Sigmoid colon (tissue), 3 donors: ENCODE measurements around the gene SMARCC1.

ENCODE experiments used
- POLR2A ChIP-seq, 2 donors: fragments of 450-650 bp; IDR thresholded peaks; one replicate each; pipeline ENCODE4 v1.6.1; 2016; ENCODE audit warnings: antibody characterized with exemption in 2 of 2, mild to moderate bottlenecking in 2 of 2, moderate library complexity in 2 of 2
- TF ChIP-seq, protein P1 (sequence below), 4 experiments: fragments of 450-650 bp in 3 of 4; fragments of 200-600 bp in 1 of 4; IDR thresholded peaks; one replicate each; pipeline ENCODE4 v1.5.1; 2016 to 2019; ENCODE audit warnings: antibody characterized with exemption in 4 of 4, mild to moderate bottlenecking in 3 of 4, moderate library complexity in 2 of 4

DNA sequence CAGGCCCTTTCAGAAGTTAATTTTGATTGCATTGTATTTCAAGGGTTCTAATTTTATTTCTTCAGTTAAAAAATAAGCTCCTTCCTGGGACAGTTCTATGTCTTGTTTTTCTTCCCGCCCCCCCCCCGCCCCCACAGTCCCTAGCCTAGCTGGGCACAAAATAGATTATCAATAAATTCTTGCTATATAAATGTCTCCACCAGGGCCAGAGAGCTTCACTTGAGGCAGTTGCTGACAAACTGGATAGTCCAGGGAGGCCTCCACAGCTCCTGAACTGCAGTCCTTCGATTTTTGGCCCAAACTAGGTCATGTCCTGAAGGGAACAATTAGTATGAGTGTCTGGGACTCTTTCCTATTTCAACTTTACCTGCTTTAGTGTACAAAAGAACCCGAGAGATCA lies 193.1 kb downstream of the SMARCC1 start:
- TF ChIP-seq, protein P1, sequence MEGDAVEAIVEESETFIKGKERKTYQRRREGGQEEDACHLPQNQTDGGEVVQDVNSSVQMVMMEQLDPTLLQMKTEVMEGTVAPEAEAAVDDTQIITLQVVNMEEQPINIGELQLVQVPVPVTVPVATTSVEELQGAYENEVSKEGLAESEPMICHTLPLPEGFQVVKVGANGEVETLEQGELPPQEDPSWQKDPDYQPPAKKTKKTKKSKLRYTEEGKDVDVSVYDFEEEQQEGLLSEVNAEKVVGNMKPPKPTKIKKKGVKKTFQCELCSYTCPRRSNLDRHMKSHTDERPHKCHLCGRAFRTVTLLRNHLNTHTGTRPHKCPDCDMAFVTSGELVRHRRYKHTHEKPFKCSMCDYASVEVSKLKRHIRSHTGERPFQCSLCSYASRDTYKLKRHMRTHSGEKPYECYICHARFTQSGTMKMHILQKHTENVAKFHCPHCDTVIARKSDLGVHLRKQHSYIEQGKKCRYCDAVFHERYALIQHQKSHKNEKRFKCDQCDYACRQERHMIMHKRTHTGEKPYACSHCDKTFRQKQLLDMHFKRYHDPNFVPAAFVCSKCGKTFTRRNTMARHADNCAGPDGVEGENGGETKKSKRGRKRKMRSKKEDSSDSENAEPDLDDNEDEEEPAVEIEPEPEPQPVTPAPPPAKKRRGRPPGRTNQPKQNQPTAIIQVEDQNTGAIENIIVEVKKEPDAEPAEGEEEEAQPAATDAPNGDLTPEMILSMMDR (IDR thresholded peaks at IDR 0.05) = no peak
- no peak for TF ChIP-seq POLR2A (IDR thresholded peaks at IDR 0.05)
